ENCODE data around the gene CNTNAP5.

Gene CNTNAP5

GRCh38 chr2:124161542-124161941, 136.5 kb downstream of the CNTNAP5 start:
- DNase-seq = no peak

- no peak for DNase-seq
These were observed 137.2 kb downstream of the CNTNAP5 start for GRCh38 chr2:124162256-124162655.

- DNase-seq = no peak
These were observed 138.8 kb downstream of the CNTNAP5 start for GRCh38 chr2:124163840-124164239.

GRCh38 chr2:124165698-124166097, 140.6 kb downstream of the CNTNAP5 start:
- no peak for DNase-seq

GRCh38 chr2:124171472-124172063, 146.5 kb downstream of the CNTNAP5 start:
- no peak for DNase-seq

- DNase-seq = no peak
These were observed 153.6 kb downstream of the CNTNAP5 start for GRCh38 chr2:124178719-124179118.

- no peak for DNase-seq
These were observed 155.5 kb downstream of the CNTNAP5 start for GRCh38 chr2:124180635-124181034.

GRCh38 chr2:124186801-124187200, 161.7 kb downstream of the CNTNAP5 start:
- DNase-seq = no peak

- DNase-seq = no peak
These were observed 162.9 kb downstream of the CNTNAP5 start for GRCh38 chr2:124187948-124188347.

- DNase-seq = no peak
These were observed 168.6 kb downstream of the CNTNAP5 start for GRCh38 chr2:124193706-124194105.

GRCh38 chr2:124201713-124202112, 176.6 kb downstream of the CNTNAP5 start:
- no peak for DNase-seq

- no peak for DNase-seq
These were observed 184.4 kb downstream of the CNTNAP5 start for GRCh38 chr2:124209441-124209840.

- DNase-seq = no peak
These were observed 186.4 kb downstream of the CNTNAP5 start for GRCh38 chr2:124211461-124211860.

- DNase-seq = no peak
These were observed 189.0 kb downstream of the CNTNAP5 start for GRCh38 chr2:124213977-124214587.

GRCh38 chr2:124246170-124246569, 221.1 kb downstream of the CNTNAP5 start:
- no peak for DNase-seq

GRCh38 chr2:124248386-124248785, 223.3 kb downstream of the CNTNAP5 start:
- DNase-seq = no peak

GRCh38 chr2:124250433-124250832, 225.3 kb downstream of the CNTNAP5 start:
- no peak for DNase-seq

- no peak for DNase-seq
These were observed 229.5 kb downstream of the CNTNAP5 start for GRCh38 chr2:124254621-124255020.

- no peak for DNase-seq
These were observed 232.0 kb downstream of the CNTNAP5 start for GRCh38 chr2:124257120-124257519.

- DNase-seq = no peak
These were observed 233.2 kb downstream of the CNTNAP5 start for GRCh38 chr2:124258140-124258880.

GRCh38 chr2:124261456-124261855, 236.4 kb downstream of the CNTNAP5 start:
- DNase-seq = no peak

GRCh38 chr2:124264551-124265091, 239.5 kb downstream of the CNTNAP5 start:
- DNase-seq = no peak

- DNase-seq = no peak
These were observed 242.7 kb downstream of the CNTNAP5 start for GRCh38 chr2:124267794-124268193.

- DNase-seq = no peak
These were observed 244.3 kb downstream of the CNTNAP5 start for GRCh38 chr2:124269348-124269747.

Measured in CD4-positive, alpha-beta T cell treated with Interleukin-4 for 1 hour (primary cell).